Neural progenitor cell (in vitro differentiated cells): ENCODE measurements around the gene REEP3. TPM values are rescaled to one million over a fixed set of nuclear protein-coding genes. Genes with fewer than 3 reads are reported as not detected.
"Not testable (repeated sequence)": the region's sequence is repeated elsewhere in the genome, so short reads cannot be mapped to it uniquely, and the experiment has no call there.

Experiments used
- DNase-seq: peaks from one replicate; pipeline ENCODE4 v3.0.0-alpha.2; 2016; ENCODE audit warnings: low spot score
- H2AFZ ChIP-seq: fragments of 200-600 bp; sonication (generic); replicated peaks from 2 replicates; pipeline ENCODE4 v1.6.1; 2016; ENCODE audit warnings: antibody characterized with exemption
- H3F3A ChIP-seq: fragments of 200-600 bp; sonication (generic); 2 replicates; pipeline ENCODE4 v1.6.1; 2016; ENCODE audit warnings: antibody characterized with exemption, low read depth
- H3K27ac ChIP-seq: fragments of 200-600 bp; sonication (generic); 2 replicates; pipeline ENCODE4 v1.5.1; 2016; ENCODE audit warnings: mild to moderate bottlenecking
- H3K27me3 ChIP-seq: fragments of 200-600 bp; sonication (generic); 2 replicates; pipeline ENCODE4 v1.6.1; 2016; ENCODE audit warnings: mild to moderate bottlenecking, moderate library complexity
- H3K36me3 ChIP-seq: fragments of 200-600 bp; sonication (generic); 2 replicates; pipeline ENCODE4 v1.5.1; 2016
- H3K4me1 ChIP-seq: fragments of 200-600 bp; sonication (generic); 2 replicates; pipeline ENCODE4 v1.6.1; 2016; ENCODE audit warnings: mixed run types
- H3K4me2 ChIP-seq: fragments of 200-600 bp; sonication (generic); 2 replicates; pipeline ENCODE4 v1.6.1; 2016
- H3K4me3 ChIP-seq: fragments of 200-600 bp; sonication (generic); 2 replicates; pipeline ENCODE4 v1.5.1; 2016
- H3K79me2 ChIP-seq: fragments of 200-600 bp; sonication (generic); 2 replicates; pipeline ENCODE4 v1.6.1; 2016; ENCODE audit warnings: low read depth
- H3K9ac ChIP-seq: fragments of 200-600 bp; sonication (generic); 2 replicates; pipeline ENCODE4 v1.6.1; 2016
- H3K9me3 ChIP-seq: fragments of 200-600 bp; sonication (generic); 2 replicates; pipeline ENCODE4 v1.5.1; 2016; ENCODE audit warnings: low read depth
- H4K20me1 ChIP-seq: fragments of 200-600 bp; sonication (generic); 2 replicates; pipeline ENCODE4 v1.6.1; 2016; ENCODE audit warnings: low read depth
- H3K27ac Mint-ChIP-seq: 3 replicates; pipeline ENCODE4 v1.8.0; 2021; ENCODE audit warnings: mixed read lengths
- H3K27me3 Mint-ChIP-seq: 2 replicates; pipeline ENCODE4 v1.8.0; 2022; ENCODE audit warnings: low read depth, mild to moderate bottlenecking, inconsistent platforms, moderate library complexity, mixed read lengths; ENCODE audit not compliant: insufficient read depth
- H3K36me3 Mint-ChIP-seq: 3 replicates; pipeline ENCODE4 v1.8.0; 2021; ENCODE audit warnings: mixed read lengths
- H3K4me1 Mint-ChIP-seq: 3 replicates; pipeline ENCODE4 v1.8.0; 2021; ENCODE audit warnings: mixed read lengths
- H3K4me3 Mint-ChIP-seq: 3 replicates; pipeline ENCODE4 v1.8.0; 2021; ENCODE audit warnings: mild to moderate bottlenecking, moderate library complexity, mixed read lengths
- H3K9me3 Mint-ChIP-seq: 3 replicates; pipeline ENCODE4 v1.8.0; 2020; ENCODE audit warnings: mixed read lengths
- CTCF ChIP-seq: fragments of 200-600 bp; sonication (generic); IDR thresholded peaks from 2 replicates; pipeline ENCODE4 v1.5.1; 2017; ENCODE audit warnings: antibody characterized with exemption, mild to moderate bottlenecking
- EZH2 ChIP-seq: fragments of 200-600 bp; sonication (generic); IDR thresholded peaks from 2 replicates; pipeline ENCODE4 v1.6.1; 2017; ENCODE audit warnings: antibody characterized with exemption, mild to moderate bottlenecking, moderate library complexity
- EZH2phosphoT487 ChIP-seq: fragments of 200-600 bp; sonication (generic); IDR thresholded peaks from 2 replicates; pipeline ENCODE4 v1.6.1; 2017; ENCODE audit warnings: antibody characterized with exemption
- total RNA-seq: library from RNA; depleted of rRNA; stranded (reverse); fragments of >200 nt; gene quantifications from 2 replicates; pipeline ENCODE4 v1.2.3, GENCODE V29; 2015; ENCODE audit warnings: low replicate concordance

Gene REEP3
- total RNA-seq, 1 donor from 2014 or later: 42.0 TPM

- Mint-ChIP-seq H3K27me3 (no peaks in the 10 kb centered on the region), H3K36me3 (peaks cover 2% of the 10 kb centered on the region), H3K4me1 (peaks cover 7% of the 10 kb centered on the region), H3K9me3 (no peaks in the 10 kb centered on the region), H3K27ac (no peak overlapping the region), H3K4me3 (no peak overlapping the region)
- peaks cover 29% of the 10 kb centered on the region for H4K20me1 ChIP-seq
- H3K79me2 ChIP-seq: peaks cover 73% of the 10 kb centered on the region
- peaks cover 5% of the 10 kb centered on the region for H3F3A ChIP-seq
- no peaks in the 10 kb centered on the region for H3K27me3 ChIP-seq
- no peaks in the 10 kb centered on the region for H3K36me3 ChIP-seq
- H3K27ac ChIP-seq: no peak overlapping the region
- H3K4me3 ChIP-seq: no peak overlapping the region
- H3K9ac ChIP-seq: no peak overlapping the region
- no peak for DNase-seq
- TF ChIP-seq CTCF (no peak), EZH2phosphoT487 (no peak), EZH2 (no peak)
- no peak overlapping the region for H3K4me2 ChIP-seq
- H3K9me3 ChIP-seq: no peaks in the 10 kb centered on the region
- H2AFZ ChIP-seq: no peak overlapping the region
- H3K4me1 ChIP-seq: peaks cover 4% of the 10 kb centered on the region
Observed at GRCh38 chr10:63562391-63562790, 41.2 kb downstream of the REEP3 start.

DNA sequence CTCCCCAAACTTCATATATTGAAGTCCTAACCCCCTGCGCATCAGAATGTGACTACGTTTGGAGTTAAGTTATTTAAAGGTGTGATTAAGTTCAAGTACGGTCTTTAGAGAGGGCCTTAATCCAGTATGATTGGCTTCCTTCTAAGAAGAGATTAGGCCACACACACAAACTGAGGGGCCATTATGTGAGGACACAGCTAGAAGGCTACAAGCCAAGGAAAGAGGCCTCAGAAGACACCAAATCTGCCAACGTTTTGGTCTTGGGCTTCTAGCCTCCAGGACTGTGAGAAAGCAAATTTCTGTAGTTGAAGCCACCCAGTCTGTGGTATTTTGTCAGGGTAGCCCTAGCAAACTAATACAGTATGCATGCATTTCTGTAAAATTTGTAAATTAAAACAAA is 41.7 kb downstream of the REEP3 start:
- Histone ChIP-seq H3K27me3 (no peaks in the 10 kb centered on the region), H3K4me2 (no peak overlapping the region), H3K27ac (no peak overlapping the region), H4K20me1 (peaks cover 29% of the 10 kb centered on the region), H3F3A (peaks cover 5% of the 10 kb centered on the region), H3K4me3 (no peak overlapping the region), H3K9me3 (no peaks in the 10 kb centered on the region), H3K36me3 (no peaks in the 10 kb centered on the region), H3K4me1 (peaks cover 4% of the 10 kb centered on the region), H3K79me2 (peaks cover 69% of the 10 kb centered on the region), H2AFZ (no peak overlapping the region), H3K9ac (no peak overlapping the region)
- TF ChIP-seq CTCF (no peak), EZH2 (no peak), EZH2phosphoT487 (no peak)
- Mint-ChIP-seq H3K27ac (no peak overlapping the region), H3K9me3 (no peaks in the 10 kb centered on the region), H3K4me3 (no peak overlapping the region), H3K36me3 (peaks cover 2% of the 10 kb centered on the region), H3K27me3 (no peaks in the 10 kb centered on the region), H3K4me1 (peaks cover 7% of the 10 kb centered on the region)
- DNase-seq: no peak

DNA sequence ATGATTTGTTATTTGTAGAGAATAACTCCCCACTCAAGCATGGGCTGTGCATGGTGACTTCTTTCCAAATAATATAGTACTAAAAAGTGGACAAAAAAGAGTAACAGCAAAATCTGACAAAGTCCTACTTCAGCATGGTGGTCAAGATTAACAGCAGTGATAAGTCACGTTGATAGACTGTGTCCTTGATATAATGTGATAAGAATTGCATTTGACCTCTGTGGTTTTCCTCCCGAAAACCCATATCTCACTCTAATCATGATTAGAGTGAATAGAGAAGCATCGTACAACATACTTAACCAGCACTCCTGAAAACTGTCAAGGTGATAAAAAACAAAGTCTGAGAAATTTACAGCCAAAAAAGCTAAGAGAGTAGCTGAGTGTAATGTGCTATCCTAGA is 42.4 kb downstream of the REEP3 start:
- H3K36me3 Mint-ChIP-seq: peaks cover 2% of the 10 kb centered on the region

GRCh38 chr10:63564731-63565130 is 43.5 kb downstream of the REEP3 start:
- not testable (repeated sequence) for H3K36me3 ChIP-seq, H3K4me3 ChIP-seq, H3F3A ChIP-seq, H3K9ac ChIP-seq, H2AFZ ChIP-seq, H3K36me3 Mint-ChIP-seq, H3K27me3 ChIP-seq, H3K9me3 Mint-ChIP-seq, H3K27me3 Mint-ChIP-seq, DNase-seq, H3K4me1 Mint-ChIP-seq, H3K4me3 Mint-ChIP-seq, H3K9me3 ChIP-seq, H3K4me2 ChIP-seq, H3K27ac Mint-ChIP-seq, H3K4me1 ChIP-seq, H3K27ac ChIP-seq
- peaks cover 21% of the 10 kb centered on the region for H4K20me1 ChIP-seq
- peaks cover 50% of the 10 kb centered on the region for H3K79me2 ChIP-seq

More for the DNA sequence above, 42.4 kb downstream of the REEP3 start:
- Histone ChIP-seq H3K27me3 (no peaks in the 10 kb centered on the region), H3K9me3 (no peaks in the 10 kb centered on the region), H3K4me3 (no peak overlapping the region), H2AFZ (no peak overlapping the region), H3K79me2 (peaks cover 61% of the 10 kb centered on the region), H3K9ac (no peak overlapping the region), H3F3A (peaks cover 5% of the 10 kb centered on the region), H4K20me1 (peaks cover 22% of the 10 kb centered on the region), H3K27ac (no peak overlapping the region), H3K36me3 (no peaks in the 10 kb centered on the region), H3K4me2 (no peak overlapping the region), H3K4me1 (peaks cover 4% of the 10 kb centered on the region)
- Mint-ChIP-seq H3K27ac (no peak overlapping the region), H3K4me3 (no peak overlapping the region), H3K9me3 (no peaks in the 10 kb centered on the region), H3K4me1 (peaks cover 7% of the 10 kb centered on the region), H3K27me3 (no peaks in the 10 kb centered on the region)
- TF ChIP-seq CTCF (no peak), EZH2phosphoT487 (no peak), EZH2 (no peak)
- no peak for DNase-seq
